Measurements from ENCODE around the gene ARID2.

The ARID2 gene

GRCh38 chr12:45948546-45948945 lies 219.0 kb downstream of the ARID2 start:
- no peak for DNase-seq
